HG03175 (cell line): ENCODE measurements around the gene PPP1R36.
"Not testable (repeated sequence)": the region's sequence is repeated elsewhere in the genome, so short reads cannot be mapped to it uniquely, and the experiment has no call there.

Experiments
- ATAC-seq: cut with Tn5 transposase; IDR thresholded peaks from one replicate; pipeline ENCODE4 v1.9.1; 2021; ENCODE audit warnings: mild to moderate bottlenecking, moderate library complexity; ENCODE audit not compliant: unreplicated experiment

The PPP1R36 gene

GRCh38 chr14:64610049-64610746 lies 60.4 kb downstream of the PPP1R36 start:
- ATAC-seq = no peak

- no peak for ATAC-seq
Observed at GRCh38 chr14:64611358-64612020, 61.7 kb downstream of the PPP1R36 start.

- no peak for ATAC-seq
Observed at GRCh38 chr14:64612021-64612380, 62.2 kb downstream of the PPP1R36 start.

- no peak for ATAC-seq
Observed at GRCh38 chr14:64612971-64613666, 63.4 kb downstream of the PPP1R36 start.

- no peak for ATAC-seq
Observed at GRCh38 chr14:64614166-64614565, 64.4 kb downstream of the PPP1R36 start.

- ATAC-seq = no peak
Observed at GRCh38 chr14:64614805-64615391, 65.1 kb downstream of the PPP1R36 start.

GRCh38 chr14:64617872-64618408 lies 68.2 kb downstream of the PPP1R36 start:
- not testable (repeated sequence) for ATAC-seq

- no peak for ATAC-seq
Observed at GRCh38 chr14:64620910-64621309, 71.1 kb downstream of the PPP1R36 start.

GRCh38 chr14:64623554-64624165 lies 73.9 kb downstream of the PPP1R36 start:
- no peak for ATAC-seq

GRCh38 chr14:64625386-64626232 lies 75.8 kb downstream of the PPP1R36 start:
- no peak for ATAC-seq

- no peak for ATAC-seq
Observed at GRCh38 chr14:64628940-64629408, 79.2 kb downstream of the PPP1R36 start.

GRCh38 chr14:64630778-64631177 lies 81.0 kb downstream of the PPP1R36 start:
- ATAC-seq = no peak

- not testable (repeated sequence) for ATAC-seq
Observed at GRCh38 chr14:64631222-64631621, 81.5 kb downstream of the PPP1R36 start.

- ATAC-seq = no peak
Observed at GRCh38 chr14:64632056-64632455, 82.3 kb downstream of the PPP1R36 start.

GRCh38 chr14:64634558-64634957 lies 84.8 kb downstream of the PPP1R36 start:
- ATAC-seq = no peak

- peak; percentile 66 for ATAC-seq
Observed at GRCh38 chr14:64636208-64636979, 86.6 kb downstream of the PPP1R36 start.

- ATAC-seq = no peak
Observed at GRCh38 chr14:64636980-64637429, 87.2 kb downstream of the PPP1R36 start.

- ATAC-seq = no peak
Observed at GRCh38 chr14:64637735-64638473, 88.1 kb downstream of the PPP1R36 start.
